ENCODE results near the gene NDUFB2.
"Not testable (repeated sequence)": the region's sequence is repeated elsewhere in the genome, so short reads cannot be mapped to it uniquely, and the experiment has no call there.

DNA sequence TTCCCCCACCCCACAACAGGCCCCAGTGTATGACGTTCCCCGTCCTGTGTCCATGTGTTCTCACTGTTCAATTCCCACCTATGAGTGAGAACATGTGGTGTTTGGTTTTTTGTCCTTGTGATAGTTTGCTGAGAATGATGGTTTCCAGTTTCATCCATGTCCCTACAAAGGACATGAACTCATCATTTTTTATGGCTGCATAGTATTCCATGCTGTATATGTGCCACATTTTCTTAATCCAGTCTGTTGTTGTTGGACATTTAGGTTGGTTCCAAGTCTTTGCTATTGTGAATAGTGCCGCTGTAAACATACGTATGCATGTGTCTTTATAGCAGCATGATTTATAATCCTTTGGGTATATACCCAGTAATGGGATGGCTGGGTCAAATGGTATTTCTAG, 12.3 kb downstream of the NDUFB2 start:
- TF ChIP-seq, protein P1, sequence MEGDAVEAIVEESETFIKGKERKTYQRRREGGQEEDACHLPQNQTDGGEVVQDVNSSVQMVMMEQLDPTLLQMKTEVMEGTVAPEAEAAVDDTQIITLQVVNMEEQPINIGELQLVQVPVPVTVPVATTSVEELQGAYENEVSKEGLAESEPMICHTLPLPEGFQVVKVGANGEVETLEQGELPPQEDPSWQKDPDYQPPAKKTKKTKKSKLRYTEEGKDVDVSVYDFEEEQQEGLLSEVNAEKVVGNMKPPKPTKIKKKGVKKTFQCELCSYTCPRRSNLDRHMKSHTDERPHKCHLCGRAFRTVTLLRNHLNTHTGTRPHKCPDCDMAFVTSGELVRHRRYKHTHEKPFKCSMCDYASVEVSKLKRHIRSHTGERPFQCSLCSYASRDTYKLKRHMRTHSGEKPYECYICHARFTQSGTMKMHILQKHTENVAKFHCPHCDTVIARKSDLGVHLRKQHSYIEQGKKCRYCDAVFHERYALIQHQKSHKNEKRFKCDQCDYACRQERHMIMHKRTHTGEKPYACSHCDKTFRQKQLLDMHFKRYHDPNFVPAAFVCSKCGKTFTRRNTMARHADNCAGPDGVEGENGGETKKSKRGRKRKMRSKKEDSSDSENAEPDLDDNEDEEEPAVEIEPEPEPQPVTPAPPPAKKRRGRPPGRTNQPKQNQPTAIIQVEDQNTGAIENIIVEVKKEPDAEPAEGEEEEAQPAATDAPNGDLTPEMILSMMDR (IDR thresholded peaks at IDR 0.05), result not testable (repeated sequence)
- not testable (repeated sequence) for TF ChIP-seq POLR2A (IDR thresholded peaks at IDR 0.05)
